ENCODE measurements around the gene GKN2.

GKN2 gene

DNA sequence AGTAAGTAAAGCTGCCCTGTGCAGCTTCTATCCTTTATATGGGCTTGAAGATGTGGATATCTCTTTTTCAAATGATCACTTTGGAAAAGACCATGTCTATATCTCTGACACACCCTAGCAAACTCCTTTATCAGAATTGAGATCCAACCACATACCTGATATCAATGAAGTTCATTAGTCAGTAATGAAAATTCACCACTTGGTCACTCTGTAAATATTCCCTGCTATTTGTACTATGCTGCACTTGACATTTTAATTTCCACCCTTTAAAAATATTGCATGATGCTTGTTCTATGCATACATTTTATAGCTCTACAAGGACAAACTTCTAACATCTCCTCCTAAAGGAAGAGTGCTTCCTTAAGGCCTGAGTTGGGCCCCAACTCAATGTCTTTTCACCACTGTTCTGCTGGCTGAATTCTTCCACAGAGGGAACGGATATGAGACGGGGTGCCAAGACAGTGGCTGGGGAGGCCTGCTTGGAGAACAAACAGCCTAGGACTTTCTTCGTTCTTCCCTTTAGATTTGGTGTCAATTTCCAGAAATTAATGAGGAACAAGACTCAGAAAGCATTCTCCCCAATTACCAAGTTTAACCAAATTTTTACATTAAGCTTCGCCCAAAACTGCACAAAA lies at the start of gene GKN2:
Gene GKN2, minus strand, starts transcription at position 7 of the 635 bp plus-strand sequence. CDS start 32 bp downstream, outside the sequence.
- DNase-seq = no peak

- DNase-seq = no peak
Measured at GRCh38 chr2:69001879-69002278, 49.2 kb upstream of the GKN2 start.

DNA sequence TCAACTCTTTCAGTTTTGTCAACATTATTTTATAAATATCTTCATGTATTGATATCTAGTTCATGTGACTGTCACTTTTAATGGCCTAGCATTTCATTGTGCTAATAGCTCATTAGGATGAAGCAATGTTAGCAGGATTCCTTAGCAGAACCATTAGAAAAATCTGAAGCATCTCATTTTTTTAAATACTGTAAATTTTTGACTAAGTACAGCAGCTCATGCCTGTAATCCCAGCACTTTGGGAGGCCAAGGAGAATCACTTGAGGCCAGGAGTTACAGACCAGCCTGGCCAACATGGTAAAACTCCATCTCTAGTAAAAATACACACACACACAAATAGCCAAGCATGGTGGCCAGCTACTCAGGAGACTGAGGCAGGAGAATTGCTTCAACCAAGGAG lies 44.7 kb upstream of the GKN2 start:
- DNase-seq = no peak

DNA sequence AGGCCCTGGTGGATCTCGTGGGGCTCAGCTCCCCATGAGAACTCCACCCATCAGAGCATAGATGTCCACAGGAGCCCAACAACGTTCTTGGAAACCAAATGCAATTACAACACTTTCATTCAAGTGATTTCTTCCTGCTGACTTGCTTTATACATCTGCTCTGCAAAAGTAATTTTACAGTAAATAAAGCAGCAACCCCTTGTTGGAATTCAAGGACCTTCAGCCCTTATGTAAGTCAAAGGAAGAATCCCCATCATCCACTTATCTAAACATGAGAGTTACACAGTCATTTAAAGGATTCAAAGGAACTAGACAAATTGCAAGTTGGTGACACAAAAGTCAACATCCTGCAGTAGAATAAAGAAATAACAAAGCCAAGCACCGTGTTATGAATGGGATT lies 43.2 kb upstream of the GKN2 start:
- DNase-seq = no peak

- no peak for DNase-seq
Measured at GRCh38 chr2:68994864-68995263, 42.2 kb upstream of the GKN2 start.

GRCh38 chr2:68993660-68994059 lies 41.0 kb upstream of the GKN2 start:
- DNase-seq = no peak

GRCh38 chr2:68992933-68993332 lies 40.2 kb upstream of the GKN2 start:
- no peak for DNase-seq

- DNase-seq = no peak
Measured at GRCh38 chr2:68992341-68992740, 39.6 kb upstream of the GKN2 start.

DNA sequence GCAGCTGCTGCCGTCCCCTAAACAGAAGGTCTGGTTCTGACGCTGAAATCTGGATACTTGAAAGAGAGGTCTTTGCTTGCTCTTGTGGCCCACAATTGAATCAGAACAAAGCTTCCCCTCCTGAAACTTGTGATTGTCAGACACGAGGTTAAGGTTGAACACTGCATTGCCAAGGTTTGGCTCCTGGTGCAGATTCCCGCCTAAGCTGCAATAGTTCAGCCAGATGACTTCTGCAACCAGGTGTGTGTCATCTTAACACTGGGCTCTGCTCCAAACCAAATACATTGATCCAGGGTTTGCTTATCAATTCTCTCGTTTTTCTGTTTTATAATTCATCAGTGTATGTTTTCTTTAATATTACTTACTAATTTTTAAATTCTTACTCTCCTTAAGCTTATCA lies 36.3 kb upstream of the GKN2 start:
- no peak for DNase-seq

DNA sequence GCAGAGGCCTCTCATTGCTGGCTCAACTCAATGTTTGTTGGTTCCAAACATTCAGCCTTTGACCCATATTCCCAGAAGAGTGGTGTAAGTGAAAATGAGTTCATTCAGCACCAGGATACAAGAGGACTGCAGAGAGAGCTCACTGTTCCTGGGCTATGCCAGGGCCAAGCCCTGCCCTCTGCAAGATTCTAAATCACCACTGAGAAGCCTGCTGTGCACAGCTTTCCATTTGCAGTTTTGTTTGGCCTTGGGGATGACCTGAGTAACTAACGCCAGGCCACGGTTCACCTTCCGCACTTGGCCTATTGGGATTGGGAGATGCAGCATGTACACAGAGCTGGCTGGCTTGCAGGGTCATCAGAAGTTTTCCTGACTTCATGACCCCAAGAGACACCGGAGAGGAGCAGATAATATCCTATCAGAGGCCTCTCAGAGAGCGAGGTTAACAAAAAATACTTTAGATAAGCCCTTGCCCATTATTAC lies 34.4 kb upstream of the GKN2 start:
- no peak for DNase-seq

GRCh38 chr2:68980956-68981355 lies 28.3 kb upstream of the GKN2 start:
- DNase-seq = no peak

GRCh38 chr2:68978098-68978497 lies 25.4 kb upstream of the GKN2 start:
- no peak for DNase-seq

- no peak for DNase-seq
Measured at GRCh38 chr2:68977453-68977852, 24.8 kb upstream of the GKN2 start.

DNA sequence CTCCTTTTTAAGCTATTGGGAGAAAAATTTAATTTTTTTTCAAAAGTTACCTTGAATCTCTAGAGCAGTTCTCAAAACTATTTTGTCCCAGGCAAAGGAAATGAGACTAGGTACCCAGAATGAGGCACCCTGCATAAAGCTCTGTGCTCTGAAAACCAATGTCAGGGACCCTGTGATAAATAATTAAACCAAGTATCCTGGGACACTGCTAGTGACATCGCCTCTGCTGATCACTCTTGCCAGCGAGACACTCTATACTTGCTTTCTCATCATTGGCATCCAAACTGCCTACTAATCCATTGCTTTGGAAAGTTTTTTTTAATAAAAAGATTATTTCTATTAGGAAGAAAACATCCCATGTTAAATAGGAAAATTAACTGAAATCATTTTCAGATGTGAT lies 23.2 kb upstream of the GKN2 start:
- DNase-seq = no peak

DNA sequence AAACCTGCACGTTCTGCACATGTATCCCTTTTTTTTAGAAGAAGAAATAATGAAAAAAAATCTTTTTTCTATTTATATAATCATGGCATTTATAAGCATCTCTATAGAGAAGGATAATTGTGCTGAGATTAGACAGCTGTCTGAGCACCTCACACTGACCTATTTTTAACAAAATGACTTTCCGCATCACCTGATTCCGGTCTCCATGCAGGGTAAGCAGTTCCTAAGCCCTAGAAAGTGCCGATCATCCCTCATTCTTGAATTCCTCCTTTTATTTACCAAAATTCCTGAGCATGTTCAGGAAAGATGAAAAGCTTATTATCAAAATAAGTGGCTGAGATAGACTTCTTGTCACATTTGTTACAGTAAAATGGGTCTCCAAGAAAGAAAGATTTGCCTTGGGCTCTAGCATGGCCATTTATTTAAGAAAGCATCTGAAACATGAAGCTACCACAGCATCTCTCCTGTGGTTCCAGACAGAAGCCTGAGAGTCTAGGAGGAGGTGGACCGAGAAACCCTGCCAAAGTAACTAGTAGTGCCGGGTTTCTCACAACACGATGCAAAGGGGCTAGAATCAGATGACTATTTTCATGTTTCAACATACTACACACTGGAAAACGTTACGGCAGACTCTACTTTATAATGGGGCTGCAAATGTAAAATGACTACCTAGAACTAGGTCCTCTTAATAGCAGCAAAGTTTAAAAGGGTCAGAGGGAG lies 22.4 kb upstream of the GKN2 start:
- no peak for DNase-seq

DNA sequence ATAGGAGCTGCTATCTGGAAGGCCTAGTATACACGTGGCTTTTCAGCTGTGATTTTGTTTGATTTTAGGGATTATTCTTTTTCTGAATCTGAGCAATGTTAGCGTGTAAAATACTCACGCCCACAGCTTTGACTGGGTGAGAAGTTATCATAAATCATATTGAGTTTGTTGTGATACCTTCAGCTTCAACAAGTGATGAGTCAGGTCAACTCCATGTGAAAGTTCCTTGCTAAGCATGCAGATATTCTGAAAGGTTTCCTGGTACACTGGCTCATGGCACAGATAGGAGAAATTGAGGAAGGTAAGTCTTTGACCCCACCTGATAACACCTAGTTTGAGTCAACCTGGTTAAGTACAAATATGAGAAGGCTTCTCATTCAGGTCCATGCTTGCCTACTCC lies 21.6 kb upstream of the GKN2 start, which contains the start of gene GKN1:
Gene GKN1, plus strand, starts transcription at position 386 of the 400 bp plus-strand sequence. CDS start 42 bp downstream, outside the sequence.
- no peak for DNase-seq

GRCh38 chr2:68971591-68972231 lies 19.0 kb upstream of the GKN2 start:
- peak; percentile 6 for DNase-seq

DNA sequence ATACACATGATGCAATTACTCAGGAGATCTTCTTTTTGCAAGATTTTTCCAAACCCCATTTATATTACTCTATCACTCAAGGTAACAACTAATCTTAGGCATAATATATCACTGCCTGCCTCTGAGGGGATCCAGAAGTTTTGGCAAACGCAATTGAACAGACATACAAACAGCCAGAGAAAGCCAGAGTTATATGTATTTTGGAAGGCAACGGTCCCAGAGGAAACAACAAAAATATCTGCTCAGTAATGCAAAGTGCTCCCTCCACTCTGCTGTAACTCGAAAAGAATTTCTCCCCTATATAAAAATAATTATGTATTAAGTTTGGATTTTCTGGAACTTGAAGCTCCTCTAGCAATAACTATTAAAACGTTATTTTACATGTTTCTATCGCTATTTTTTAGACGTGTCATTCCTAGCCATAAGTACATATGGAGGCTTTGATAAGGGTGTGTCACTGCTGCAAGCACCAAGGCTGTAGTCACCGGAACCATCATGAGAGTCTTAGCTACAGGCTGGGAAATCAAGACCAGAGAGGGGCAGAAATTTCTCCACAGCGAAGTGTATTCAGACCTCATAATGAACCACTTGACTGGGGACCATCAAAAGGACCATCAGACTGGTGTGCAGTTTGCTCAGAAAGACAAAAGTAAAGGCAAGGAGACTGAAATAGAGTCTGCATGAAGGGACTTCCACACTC lies 18.0 kb upstream of the GKN2 start:
- DNase-seq = no peak

GRCh38 chr2:68969736-68970490 lies 17.2 kb upstream of the GKN2 start:
- no peak for DNase-seq

DNA sequence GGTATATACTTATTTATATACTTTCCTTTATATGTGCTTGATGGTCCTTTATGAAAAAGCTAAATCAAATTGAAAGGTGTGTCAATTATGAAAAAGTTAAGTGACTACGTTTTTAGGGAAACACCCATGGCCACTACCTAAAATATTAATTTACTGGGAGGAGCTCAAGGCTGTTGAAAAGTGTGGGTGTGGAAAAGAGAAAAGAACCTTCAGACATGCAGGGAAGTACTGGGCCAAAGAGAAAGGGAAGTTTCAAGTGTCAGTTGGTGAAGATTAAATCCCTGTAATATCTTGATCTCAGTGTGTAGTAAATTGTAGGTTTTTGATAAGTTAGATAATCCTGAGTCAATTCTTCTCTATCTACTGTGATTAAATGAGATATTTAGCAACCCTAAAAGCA lies 15.5 kb upstream of the GKN2 start:
- DNase-seq = no peak

DNA sequence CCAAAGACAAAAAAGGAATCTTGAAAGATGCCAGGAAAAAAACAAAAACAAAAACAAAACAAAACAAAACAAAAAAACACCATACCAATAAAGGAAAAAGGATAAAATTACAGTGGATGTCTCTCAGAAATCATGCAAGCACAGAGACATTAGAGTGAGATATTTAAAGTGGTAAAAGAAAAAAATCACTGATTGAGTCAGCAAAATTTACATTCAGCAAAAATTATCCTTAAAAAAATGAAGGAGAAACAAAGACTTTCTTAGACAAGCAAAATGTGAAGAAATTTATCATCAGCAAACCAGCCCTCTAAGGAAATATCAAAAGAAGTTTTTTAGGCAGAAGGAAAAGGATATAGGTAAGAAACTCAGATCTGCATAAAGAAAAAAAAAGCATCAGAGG lies 11.6 kb upstream of the GKN2 start:
- no peak for DNase-seq

DNA sequence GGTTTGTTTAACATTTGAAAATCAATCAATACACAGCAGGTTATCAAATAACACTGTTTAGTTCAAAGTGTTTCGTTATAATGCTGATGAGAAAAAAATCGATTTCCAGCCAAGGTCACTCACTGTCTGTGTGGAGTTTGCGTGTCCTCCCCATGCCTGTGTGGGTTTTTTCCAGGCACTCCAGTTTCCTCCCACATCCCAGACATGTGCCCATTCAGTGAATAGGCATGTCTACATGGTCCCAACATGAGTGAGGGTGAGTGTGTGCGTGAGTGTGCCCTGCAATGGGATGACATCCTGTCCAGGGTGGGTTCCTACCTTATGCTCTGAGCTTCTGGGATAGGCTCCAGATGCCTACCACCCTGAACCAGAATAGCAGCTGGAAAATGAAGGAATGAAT lies 8.7 kb upstream of the GKN2 start:
- DNase-seq = no peak

DNA sequence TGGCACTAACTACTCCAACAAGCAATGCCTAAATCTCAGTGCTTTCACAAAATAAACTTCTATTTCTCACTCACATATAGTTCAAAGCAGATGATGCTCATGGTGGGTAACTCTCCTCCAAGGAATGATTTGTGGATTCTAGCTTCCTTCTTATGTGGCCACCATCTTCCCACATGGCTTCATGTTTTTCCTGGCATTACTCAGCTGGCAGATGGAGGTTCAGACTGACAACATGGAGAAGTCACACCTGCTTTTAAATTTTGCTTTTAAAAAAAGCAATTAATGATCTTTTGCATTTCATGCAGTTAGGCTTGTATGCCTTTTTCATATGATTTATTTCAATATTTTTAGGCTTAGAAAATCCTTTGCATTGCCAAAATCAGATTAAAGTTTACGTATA lies 6.3 kb upstream of the GKN2 start:
- DNase-seq = no peak

Data from GOT3 (cell line).